SU-DHL-6 (cell line): ENCODE measurements around the gene WBP4.

Experiments used
- EZH2phosphoT487 ChIP-seq: fragments of 200-600 bp; sonication (generic), shearing (Covaris generic); conservative IDR thresholded peaks from 2 replicates; pipeline ENCODE4 v1.6.1; 2018; ENCODE audit warnings: mild to moderate bottlenecking, antibody characterized with exemption, low read length, moderate library complexity, mixed read lengths
- TF ChIP-seq, protein P1 (sequence below): fragments of 200-600 bp; sonication (generic); IDR thresholded peaks from one replicate; pipeline ENCODE4 v1.5.1; 2017; ENCODE audit warnings: antibody characterized with exemption, mild to moderate bottlenecking, low read length, moderate library complexity; ENCODE audit not compliant: insufficient read depth, poor library complexity, severe bottlenecking

DNA sequence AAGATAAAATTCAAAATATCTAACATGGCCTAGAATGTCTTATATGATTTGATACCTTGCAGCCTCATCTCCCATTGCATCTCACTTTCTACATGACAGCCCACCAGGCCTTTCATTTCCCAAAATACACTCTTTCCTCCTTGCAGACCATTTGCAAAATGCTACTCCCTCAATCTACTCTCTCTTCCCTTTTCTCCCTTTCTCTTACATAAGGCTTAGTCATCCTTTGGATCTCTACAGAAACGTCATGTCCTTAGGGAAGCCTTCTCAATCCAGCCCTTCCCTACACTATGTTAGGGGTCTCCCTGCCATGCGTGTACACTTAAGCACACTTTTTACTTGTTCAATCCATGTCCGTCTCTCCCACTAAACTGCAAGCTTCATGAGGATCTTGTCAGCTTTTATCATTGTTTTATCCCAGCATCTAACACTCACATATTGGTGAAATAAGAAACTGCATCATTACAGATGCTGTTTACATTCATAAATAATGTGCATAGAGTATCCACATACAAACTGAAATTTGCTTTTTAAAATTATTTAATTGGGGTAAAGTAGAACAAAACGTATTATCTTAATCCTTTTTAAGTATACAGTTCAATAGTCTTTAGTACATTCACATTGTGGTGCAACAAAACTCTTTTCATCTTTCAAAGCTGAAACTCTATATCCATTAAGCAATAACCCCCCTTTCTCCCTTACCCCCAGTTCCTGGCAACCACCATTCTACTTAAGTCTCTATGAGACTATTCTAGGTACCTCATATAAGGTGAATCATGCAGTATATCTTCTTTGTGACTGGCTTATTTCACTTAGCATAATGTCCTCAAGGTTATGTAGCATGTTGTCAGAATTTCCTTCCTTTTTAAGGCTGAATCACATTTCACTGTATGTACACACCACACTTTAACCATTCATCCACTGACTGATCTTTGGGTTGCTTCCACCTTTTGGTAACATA is 11.5 kb upstream of the WBP4 start:
- TF ChIP-seq, protein P1, sequence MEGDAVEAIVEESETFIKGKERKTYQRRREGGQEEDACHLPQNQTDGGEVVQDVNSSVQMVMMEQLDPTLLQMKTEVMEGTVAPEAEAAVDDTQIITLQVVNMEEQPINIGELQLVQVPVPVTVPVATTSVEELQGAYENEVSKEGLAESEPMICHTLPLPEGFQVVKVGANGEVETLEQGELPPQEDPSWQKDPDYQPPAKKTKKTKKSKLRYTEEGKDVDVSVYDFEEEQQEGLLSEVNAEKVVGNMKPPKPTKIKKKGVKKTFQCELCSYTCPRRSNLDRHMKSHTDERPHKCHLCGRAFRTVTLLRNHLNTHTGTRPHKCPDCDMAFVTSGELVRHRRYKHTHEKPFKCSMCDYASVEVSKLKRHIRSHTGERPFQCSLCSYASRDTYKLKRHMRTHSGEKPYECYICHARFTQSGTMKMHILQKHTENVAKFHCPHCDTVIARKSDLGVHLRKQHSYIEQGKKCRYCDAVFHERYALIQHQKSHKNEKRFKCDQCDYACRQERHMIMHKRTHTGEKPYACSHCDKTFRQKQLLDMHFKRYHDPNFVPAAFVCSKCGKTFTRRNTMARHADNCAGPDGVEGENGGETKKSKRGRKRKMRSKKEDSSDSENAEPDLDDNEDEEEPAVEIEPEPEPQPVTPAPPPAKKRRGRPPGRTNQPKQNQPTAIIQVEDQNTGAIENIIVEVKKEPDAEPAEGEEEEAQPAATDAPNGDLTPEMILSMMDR, result no peak
- no peak for TF ChIP-seq EZH2phosphoT487
